Endothelial cell of hepatic sinusoid (primary cell): ENCODE data around the gene CCDC54.
"Not testable (repeated sequence)": the region's sequence is repeated elsewhere in the genome, so short reads cannot be mapped to it uniquely, and the experiment has no call there.

Experiments
- in situ Hi-C: cut with HindIII; loops from 2 replicates; pipeline ENCODE4 v1.10.0; 2017; ENCODE audit warnings: low sequenced_read_pairs

Gene CCDC54

DNA sequence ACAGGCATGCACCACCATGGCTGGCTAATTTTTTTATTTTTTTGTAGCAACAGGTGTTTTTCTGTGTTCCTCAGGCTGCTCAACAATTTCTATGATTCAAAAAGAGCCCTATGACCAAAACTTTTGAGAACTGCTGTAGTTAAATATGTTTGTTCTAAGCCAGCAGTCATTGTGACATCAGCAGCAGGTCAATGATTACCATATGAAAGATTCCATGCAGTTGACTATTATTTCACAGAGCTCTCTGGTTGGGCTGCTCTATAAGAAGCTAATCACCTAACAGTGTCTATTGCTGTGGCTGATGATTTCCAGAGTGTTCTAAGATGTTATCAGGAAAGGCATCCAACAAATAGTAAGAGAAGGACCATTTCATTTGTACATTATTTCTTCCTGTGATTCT is at the start of gene CCDC54:
Gene CCDC54 (plus strand): TSS at position 289 of the 400 bp plus-strand sequence. CDS start 149 bp downstream, outside the sequence.
- in situ Hi-C loops, result no loop called here

- in situ Hi-C loops, result no loop called here
Measured at GRCh38 chr3:107328069-107328468, 49.2 kb upstream of the CCDC54 start.

DNA sequence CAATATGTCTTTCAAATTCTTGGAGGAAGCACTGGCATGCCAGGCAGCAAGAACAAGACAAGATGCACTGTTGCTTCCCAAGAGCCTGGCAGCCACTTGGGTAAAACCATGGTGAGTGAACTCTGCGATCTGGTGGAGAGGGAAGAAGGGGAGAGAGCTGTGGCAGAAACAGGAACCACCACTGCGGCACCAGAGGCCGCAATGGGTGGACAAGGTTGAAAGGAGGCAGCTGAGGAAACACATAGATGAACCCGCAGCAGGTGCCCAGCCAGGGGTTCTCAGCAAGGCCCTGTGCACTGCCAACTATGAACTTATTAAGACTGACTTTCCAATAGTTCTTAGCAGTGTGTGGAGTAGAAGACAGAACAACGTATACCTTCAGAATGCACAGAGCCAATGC is 48.2 kb upstream of the CCDC54 start:
- in situ Hi-C loops, result no loop called here

- in situ Hi-C loops, result not testable (repeated sequence)
Measured at GRCh38 chr3:107339690-107340089, 37.5 kb upstream of the CCDC54 start.

DNA sequence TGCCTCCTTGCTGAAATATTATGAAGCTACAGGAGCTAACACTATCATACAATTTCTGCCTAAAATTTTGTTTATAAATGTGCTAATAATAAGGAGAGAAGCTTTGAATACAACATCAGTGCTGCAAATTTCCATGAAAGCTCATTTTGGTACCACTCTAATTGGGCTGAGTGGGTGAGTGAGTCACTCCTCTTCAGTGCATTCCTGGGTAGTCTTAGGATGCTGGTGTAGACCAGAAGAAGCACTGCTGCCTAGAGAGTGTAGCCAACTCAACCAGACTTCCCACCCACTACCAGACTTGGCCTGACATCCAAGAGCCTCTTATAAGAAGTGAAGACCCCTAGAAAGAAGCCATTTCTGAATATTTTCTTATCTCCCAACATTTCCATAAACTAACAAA is 32.5 kb upstream of the CCDC54 start:
- in situ Hi-C loops, result no loop called here

DNA sequence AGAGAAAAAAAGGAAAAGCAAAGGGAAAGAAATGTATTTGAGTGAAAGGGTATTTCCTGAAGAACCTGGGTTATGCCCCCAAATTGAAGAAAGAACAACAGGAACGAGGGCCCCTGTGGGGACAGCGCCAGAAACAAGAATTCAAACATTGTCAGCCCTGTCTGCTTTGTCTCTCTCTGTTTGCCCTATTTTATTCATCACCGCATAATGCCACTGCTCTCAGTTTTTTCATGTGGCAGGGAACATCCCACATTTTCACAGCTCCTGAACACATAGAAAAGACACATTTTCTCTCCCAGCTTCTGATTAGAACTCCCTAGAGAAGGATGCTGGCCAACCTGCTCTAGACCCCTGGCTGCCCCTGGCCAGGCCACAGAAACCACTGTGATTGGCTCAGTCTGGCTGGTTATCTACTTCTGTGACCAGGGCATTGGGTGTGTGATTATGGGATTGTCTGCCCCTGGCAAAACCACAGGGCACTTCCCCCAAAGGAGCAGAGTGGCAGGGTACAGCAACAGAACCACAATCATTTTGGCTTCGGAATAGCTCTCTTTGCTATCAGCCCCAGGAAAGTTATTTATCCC is 31.3 kb upstream of the CCDC54 start:
- in situ Hi-C loops, result no loop called here

GRCh38 chr3:107346564-107346963 is 30.7 kb upstream of the CCDC54 start:
- in situ Hi-C loops, result no loop called here

DNA sequence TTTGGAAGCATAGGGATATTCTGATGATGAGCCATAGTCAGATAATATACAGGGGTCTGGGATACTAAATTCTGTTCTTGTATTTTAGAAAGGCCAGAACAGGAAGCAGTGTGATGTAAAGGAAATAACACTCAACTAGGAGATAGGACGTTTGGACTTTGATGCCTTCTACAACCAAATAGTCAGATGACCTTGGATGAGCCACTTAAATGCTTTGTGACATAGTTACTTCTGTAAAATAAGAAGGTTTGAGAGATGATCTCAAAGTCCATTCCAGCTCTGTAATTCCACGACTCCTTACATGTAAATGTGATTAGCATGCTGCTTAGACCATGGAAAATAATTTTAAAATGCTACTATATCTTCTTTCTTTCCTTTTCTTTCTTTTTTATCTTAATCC is 29.5 kb upstream of the CCDC54 start:
- in situ Hi-C loops, result no loop called here

GRCh38 chr3:107356706-107357105 is 20.5 kb upstream of the CCDC54 start:
- in situ Hi-C loops, result no loop called here

DNA sequence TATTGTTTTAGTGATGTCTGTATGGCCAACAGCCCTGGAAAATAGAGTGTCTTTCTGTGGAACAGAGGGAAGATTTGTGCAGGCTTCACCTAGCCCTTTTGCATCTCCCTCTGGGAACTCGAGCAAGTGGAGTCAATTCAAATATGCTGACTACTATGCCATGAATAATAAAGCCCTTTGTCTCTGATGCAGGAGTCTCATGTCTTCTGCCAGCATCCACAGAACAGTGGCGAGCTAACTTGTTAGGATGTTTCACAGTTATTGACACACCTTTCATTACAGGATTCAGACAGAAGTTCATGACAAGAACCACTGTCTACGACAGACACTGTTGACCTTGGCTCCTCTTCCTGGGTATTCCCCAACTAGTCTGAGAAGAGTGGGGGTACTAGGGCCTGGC is 15.6 kb upstream of the CCDC54 start:
- in situ Hi-C loops, result no loop called here

DNA sequence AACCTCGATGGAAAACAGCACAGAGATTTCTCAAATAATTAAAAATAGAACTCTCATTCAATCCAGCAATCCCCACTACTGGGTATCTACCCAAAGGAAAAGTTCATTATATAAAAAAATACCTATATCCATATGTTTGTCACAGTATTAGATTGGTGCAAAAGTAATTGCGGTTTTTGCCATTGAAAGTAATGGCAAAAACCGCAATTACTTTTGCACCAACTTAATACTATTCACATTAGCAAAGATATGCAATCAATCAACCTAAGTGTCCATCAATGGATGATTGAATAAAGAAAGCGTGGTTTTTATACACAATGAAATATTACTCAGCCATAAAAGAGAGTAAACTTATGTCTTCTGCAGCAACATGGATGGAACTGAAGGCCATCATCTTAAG is 12.2 kb upstream of the CCDC54 start:
- in situ Hi-C loops, result no loop called here

DNA sequence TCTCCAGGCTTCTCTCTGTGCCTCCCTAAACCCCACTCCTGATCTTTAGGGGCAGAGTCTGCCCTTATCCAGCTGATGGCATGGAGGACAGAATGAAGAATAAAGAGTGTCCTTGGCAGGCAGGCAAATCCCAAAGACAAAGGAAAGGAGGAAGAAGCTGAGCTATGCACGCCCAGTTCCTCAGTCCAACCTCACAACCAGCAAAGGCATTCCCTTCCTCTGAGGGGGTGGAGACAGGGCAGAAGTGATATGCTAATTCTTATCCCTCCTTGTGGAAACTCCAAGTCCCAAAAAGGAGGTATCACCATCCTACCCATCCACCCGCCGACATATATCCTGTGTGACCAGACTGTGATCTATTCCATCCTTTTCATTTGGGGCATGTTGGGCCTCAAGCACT is 10.5 kb upstream of the CCDC54 start:
- in situ Hi-C loops, result no loop called here

DNA sequence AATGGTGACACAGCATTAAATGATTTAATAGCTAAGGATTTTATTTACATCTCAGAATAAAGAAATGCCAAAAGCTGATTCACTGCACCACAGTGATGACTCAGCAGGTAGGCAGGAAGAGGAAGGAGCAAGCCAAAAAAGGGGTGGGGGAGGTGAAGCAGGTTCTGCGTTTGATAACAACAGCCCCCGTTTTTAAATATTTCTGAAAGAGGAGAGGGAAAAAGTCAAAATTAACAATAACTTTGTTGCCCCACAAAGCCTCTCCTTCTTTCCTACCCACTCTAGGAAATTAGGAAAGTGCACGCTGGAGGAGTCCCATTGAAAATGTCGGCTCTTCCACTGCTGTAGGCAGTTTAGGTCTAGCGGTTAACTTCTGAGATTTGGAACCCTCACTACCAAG is 9.9 kb upstream of the CCDC54 start:
- in situ Hi-C loops, result no loop called here

- in situ Hi-C loops, result no loop called here
Measured at GRCh38 chr3:107368654-107369398, 8.4 kb upstream of the CCDC54 start.

DNA sequence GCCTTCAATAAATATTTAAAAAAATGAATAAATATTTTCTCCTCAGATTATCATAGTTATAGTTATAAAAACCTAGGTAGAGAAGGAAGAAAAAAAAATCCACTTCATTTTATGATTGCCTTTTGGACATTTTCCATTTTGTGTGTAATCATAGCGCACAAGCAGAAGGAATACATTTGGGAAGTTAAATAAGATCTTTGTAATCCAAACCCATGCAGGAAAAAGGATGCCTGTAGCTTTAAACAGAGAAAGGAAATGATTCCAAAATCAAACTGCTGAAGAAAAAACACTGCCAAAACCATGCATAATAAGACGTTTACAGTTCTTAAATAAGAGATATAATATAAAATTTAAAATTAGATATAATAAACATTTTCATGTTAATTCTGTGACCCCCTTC is 7.4 kb upstream of the CCDC54 start:
- in situ Hi-C loops, result no loop called here

- in situ Hi-C loops, result no loop called here
Measured at GRCh38 chr3:107370907-107371306, 6.3 kb upstream of the CCDC54 start.

DNA sequence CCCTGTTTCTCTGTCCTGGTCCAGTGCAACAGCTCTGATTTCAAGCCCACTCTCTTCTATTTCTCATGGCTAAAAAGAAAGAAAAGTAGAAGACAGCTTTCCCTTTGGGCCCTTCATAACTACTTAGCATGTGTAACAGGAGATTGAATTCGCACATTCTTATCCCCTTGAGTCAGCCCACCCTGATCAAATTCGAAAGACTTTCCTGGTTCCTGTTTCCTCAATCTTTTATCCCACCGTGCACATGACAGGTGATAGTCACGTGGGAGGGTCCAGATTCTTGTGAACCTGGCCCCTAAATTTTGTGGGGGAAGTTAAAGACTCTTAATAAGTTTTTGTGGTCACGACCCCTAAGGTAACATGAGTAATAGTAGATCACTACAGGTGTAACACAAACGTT is 4.7 kb upstream of the CCDC54 start:
- in situ Hi-C loops, result no loop called here

- in situ Hi-C loops, result no loop called here
Measured at GRCh38 chr3:107373896-107374295, 3.3 kb upstream of the CCDC54 start.

- in situ Hi-C loops, result no loop called here
Measured at GRCh38 chr3:107375682-107376081, 1.6 kb upstream of the CCDC54 start.

GRCh38 chr3:107382631-107383030 is 5.4 kb downstream of the CCDC54 start:
- in situ Hi-C loops, result no loop called here

DNA sequence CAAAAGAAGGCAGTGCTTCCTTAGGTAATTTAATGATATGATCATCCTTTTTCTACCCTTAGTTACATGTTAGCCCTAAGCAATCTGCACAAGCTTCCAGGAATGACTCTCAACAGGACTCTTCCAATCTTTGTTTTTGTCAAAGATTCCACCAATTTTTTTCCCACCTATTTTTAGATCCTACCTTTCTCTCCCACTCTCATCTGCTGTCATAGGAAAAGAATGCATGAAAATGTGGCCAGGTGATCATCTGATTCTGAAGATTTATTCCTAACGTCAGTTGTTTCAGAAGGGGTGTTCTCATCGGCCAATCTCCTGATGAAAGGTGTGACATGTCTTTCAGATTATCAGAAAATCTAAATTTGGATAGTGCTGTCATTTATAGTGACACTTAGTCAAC is 7.2 kb downstream of the CCDC54 start:
- in situ Hi-C loops, result no loop called here

DNA sequence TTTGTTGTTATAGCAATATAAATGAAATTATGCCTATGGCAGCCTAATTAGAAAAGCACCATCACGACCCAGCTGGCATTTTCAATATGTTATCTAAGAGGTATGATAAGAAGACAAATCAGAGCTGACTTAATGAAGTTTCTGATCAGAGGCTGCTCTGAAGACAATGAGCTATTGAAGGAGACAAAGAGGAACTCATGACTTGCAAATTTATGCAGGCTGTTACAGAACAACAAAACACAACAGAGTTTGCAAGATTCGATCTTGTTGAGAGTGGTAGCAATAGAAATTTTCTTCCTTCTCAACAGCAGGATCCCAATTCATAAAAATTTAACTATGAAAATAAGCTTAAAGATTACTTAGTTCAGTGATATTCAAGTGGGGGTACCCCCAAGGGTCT is 7.7 kb downstream of the CCDC54 start:
- in situ Hi-C loops, result no loop called here

GRCh38 chr3:107387555-107387954 is 10.3 kb downstream of the CCDC54 start:
- in situ Hi-C loops, result no loop called here
